H4 (cell line): Measurements from ENCODE around the gene TTYH3. TPM values are rescaled to one million over a fixed set of nuclear protein-coding genes. Genes with fewer than 3 reads are reported as not detected.

Experiments
- DNase-seq: peaks from one replicate; pipeline ENCODE4 v3.0.0-alpha.2; 2015; ENCODE audit warnings: low spot score
- total RNA-seq: library from RNA; depleted of rRNA; stranded (reverse); fragments of >200 nt; shearing (Covaris generic); gene quantifications from 2 replicates; pipeline ENCODE4 v1.2.3, GENCODE V29; 2014

The TTYH3 gene
- total RNA-seq, 1 experiment from 2014 or later, result 25.3 TPM

DNA sequence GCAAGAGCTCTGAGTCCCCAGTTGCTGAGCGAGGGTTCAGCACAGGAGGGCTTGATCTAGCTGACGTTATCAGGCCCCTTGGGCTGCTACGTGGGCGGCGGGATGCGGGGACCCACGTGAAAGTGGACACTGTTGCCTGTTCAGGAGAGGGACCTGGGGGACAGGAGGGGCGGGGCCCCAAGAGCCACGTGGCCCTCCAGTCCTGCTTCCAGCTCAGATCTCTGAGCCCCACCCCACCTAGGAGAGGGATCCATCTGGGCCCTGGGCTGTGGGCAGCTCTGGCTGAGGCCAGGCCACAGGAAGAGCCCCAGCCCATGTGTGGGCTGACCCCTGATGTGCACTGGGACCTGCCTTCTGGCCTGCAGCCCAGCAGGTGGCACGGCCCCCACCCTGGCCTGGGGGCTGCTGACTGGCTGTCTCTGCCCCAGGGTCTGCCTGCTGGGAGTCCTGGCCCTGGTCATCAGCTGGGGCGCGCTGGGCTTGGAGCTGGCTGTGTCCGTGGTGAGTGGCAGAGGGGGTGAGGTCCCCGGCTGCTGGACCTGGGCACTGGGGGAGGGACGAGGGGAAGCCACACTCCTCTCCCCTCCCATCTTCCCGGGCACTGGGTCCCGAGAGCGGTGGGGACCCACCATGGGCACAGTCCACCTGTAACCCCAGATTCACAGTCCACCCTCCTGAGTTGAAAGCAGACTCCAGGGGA, 17.5 kb downstream of the TTYH3 start:
- no peak for DNase-seq

DNA sequence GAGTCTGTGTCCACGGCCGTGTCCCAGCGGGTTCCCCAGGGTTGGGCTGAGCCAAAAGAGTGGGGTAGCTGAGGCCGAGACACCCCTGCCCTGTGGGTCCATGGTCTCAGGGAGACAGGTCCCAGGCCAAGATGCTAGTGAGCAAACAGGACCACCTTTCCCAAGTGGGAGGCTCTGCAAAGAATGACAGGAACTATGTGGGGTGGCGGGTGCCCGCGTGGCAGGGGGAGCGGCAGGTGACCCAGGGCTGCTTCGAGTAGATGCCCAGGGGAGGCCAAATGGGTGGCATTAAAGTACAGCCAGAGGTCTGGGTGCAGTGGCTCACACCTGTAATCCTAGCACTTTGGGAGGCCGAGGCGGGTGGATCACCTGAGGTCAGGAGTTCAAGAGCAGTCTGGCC, 18.2 kb downstream of the TTYH3 start:
- DNase-seq, result no peak

DNA sequence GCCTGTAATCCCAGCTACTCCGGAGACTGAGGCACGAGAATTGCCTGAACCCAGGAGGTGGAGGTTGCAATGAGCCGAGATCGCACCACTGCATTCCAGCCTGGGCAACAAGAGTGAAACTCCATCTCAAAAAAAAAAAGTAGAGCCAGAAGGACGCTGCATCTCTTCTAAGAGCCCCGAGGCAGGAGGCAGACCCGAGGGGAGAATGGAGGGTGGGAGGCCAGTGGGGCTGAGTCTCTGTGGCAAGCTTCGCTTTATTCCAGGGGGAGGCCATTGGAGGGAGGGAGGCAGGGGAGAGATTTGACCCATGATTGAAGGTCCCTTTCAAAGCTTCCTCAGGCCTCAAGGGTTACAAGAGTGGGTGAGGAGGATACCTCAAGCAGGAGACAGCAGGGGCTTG, 18.7 kb downstream of the TTYH3 start:
- no peak for DNase-seq

DNA sequence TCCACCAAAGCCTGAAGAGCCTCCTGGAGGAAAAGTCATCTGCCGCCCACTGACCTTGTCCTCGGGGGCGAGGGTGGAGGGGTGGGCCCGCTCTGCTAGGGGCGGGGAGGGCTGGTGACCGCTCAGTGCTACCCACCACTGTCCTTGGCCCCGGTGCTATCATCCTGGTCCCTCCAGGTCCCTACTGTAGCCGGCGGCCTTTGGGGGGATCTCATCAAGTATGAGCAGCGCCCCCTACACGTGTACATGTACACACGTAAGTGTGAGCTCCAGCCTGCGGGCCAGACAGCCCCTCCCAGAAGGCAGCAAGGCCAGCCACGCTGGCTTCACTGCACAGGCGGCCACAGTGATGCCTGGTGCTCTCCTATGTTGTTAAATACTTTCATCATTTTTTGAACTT, 19.6 kb downstream of the TTYH3 start:
- no peak for DNase-seq

DNA sequence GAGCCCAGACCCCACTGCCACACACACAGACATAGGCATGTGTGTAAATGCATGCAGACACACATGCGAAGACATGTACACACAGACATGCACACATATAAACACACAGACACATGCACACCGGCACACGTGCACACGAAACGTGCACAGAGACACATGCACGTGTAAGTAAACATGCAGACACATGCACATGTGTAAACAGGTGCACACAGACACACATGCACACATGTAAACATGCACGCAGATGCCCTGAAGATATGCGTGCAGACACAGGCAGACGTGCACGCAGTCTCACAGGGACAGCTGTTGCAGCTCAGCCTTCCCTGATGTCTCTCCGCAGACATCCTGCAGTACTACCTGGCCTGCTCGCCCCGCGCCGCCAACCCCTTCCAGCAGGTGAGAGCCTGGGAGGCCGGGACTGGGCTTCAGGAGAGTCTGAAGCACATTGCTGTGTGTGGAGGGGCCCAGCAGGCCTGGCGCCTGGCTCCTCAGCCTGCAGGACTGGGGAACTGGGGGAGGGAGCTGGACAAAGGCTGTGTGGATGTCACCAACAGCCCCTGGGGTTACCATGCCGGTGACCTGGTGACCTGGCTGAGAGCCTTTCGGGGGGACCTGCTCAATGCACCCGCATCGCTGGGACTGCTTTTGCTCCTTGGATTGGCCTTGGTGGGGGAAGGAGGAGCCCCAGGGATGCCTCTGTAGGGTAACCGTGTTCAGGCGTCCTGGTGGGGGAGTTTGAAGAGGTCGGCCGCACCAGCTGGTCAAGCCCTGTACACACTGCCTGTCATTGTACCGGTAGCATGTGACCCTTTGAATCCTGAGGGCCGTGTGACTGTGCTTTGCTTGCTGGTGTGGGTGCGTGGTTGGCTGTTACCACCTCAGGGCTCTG, 20.3 kb downstream of the TTYH3 start:
- DNase-seq, result no peak

DNA sequence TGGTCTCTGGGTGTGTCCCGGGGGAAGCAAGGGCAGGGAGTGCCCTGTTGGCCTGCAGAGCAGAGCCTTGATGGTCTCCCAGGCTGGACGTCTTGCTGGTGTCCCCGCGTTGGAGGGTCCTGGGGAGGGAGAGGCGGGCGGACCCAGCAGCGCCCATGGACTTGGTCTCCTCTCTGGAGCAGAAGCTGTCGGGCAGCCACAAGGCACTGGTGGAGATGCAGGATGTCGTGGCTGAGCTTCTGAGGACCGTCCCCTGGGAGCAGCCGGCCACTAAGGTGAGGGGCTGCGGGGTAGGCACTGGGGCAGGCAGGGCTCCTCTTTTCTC, 20.9 kb downstream of the TTYH3 start:
- no peak for DNase-seq

DNA sequence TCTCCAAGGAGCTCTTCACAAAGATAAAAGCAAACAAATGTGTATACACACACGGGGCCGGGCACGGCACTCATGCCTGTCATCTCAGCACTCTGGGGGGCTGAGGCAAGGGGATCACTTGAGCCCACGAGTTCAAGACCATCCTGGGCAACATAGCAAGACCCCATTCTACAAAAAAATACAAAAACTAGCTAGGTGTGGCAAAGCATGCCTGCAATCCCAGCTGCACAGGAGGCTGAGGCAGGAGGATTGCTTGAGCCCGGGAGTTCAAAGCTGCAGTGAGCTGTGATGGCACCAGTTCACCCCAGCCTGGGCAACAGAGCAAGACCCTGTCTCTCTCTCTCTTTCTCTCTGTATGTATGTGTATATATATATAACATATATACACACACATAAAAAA, 22.3 kb downstream of the TTYH3 start:
- DNase-seq, result no peak

DNA sequence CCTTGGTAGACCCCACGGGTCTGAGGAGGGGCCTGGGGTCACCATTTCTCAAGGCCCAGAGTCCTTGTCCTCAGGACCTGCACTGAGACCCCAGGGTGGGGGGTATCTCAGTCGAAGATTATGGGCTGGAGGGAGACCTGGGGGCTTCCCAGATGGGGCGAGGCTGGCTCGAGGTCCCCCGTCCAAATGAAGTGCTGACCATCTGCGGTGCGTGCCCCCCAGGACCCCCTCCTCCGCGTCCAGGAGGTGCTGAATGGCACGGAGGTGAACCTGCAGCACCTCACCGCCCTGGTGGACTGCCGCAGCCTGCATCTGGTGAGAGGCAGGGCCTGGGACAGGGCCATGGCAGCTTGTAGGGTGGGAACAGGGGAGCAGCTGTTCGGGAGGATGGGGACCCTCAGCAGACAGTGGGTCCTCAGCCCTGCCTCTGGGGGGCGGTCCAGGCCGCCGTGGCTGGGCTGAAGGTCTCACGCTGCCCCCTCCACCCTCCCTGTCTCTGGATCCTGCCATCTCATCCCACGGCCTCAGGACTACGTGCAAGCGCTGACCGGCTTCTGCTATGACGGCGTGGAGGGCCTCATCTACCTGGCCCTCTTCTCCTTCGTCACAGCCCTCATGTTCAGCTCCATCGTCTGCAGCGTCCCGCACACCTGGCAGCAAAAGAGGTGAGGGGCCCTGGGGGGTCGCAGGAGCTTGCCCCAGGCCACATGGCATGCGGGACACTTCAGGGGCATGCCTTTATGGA, 24.3 kb downstream of the TTYH3 start:
- no peak for DNase-seq

DNA sequence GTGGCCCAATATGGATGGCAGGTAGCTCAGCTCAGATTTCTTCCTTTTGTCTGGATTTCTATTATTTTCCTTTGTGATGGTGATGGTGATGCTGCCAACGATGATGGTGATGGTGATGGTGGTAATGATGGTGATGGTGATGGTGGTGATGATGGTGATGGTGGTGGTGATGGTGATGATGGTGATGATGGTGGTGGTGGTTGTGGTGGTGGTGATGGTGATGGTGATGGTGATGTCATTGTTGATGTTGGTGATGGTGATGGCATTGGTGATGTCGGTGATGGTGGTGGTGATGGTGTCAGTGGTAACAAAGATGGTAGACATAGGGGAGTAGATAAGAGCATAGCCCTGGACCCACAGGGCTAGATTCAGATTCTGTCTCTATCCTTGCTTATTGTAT, 25.4 kb downstream of the TTYH3 start:
- no peak for DNase-seq

DNA sequence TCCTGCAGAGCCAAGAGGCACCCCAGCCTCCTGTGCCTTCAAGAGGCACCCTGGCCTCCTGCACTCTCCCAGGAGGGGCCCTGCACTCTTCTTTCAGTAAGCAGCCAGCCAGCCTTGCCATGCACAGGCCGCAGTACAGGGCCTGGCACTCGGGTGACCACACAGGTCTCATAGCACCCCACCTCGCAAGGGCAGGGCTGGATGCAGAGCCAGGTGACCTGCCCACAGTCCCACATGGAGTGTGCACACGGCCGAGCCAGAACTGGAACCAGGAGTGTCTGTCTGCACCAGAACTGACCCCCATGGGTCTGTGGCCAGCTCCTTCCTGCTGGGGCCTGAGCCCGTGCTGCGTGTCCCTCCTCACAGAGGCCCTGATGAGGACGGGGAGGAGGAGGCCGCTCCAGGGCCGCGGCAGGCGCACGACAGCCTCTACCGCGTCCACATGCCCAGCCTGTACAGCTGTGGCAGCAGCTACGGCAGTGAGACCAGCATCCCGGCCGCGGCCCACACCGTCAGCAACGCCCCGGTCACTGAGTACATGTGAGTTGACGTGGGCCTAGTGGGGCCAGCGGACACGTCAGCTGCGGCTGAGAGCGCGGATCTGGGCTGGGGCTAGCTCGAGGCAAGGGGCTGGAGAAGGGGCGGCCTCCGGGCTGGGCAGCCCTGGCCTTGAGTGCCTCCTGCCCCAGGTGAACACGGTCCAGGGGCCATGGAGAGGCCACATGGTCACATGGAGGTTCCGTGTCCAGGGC, 26.3 kb downstream of the TTYH3 start:
- no peak for DNase-seq

DNA sequence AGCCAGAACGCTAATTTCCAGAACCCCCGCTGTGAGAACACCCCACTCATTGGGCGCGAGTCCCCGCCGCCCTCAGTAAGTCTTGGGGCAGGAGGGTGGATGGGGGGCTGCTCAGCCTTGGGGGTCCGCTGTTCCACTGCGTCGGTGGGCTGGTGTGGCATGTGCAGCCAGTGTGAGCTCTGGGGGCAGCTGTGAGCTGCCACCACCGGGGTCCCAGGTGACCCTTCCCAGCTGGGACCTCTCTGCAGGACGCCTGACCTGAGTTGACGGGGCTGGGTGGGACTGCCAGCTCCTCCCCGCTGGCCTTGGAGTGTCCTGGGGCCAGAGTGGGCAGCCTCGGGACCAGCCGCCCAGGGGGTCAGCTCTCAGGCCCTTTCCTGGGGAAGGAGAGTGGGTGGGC, 27.2 kb downstream of the TTYH3 start:
- no peak for DNase-seq

DNA sequence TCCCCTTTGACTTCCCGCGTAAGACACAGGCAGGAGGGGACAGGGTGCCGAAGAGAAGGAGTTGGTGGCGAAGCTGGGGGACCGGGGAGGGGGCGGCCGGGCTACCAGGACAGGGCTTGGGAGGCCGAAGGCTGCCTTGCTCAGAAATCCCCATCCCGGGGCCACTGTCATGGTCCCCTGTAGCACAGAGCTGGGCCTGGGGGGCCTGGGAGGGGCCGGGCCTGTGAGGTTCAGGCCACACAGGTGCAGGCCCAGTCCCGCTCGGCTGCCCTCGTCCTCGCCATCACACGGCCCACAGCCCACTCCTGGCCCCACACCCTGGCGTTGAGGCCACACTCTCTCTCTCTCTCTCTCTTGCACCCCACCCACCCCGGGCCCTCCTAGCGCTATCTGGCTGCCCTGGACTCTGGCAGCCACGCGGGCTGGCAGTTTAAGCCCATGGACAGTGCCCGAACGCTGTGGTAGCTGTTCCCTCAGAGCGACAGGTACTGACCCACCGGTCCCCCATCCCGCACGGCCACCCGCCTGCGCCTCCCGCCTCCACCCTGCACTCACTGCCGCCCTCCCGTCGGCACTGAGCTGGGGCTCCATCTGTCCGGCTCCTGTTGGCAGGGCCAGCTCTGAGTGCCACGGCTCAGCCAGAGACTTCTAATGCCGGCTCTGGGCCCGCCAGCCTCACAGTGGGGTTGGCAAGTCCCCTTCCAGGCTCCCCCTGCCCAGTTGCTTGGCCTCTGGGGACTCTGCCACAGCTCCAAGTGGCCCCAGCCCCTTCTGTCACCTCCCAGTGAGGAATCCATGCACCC, 28.0 kb downstream of the TTYH3 start:
- no peak for DNase-seq

DNA sequence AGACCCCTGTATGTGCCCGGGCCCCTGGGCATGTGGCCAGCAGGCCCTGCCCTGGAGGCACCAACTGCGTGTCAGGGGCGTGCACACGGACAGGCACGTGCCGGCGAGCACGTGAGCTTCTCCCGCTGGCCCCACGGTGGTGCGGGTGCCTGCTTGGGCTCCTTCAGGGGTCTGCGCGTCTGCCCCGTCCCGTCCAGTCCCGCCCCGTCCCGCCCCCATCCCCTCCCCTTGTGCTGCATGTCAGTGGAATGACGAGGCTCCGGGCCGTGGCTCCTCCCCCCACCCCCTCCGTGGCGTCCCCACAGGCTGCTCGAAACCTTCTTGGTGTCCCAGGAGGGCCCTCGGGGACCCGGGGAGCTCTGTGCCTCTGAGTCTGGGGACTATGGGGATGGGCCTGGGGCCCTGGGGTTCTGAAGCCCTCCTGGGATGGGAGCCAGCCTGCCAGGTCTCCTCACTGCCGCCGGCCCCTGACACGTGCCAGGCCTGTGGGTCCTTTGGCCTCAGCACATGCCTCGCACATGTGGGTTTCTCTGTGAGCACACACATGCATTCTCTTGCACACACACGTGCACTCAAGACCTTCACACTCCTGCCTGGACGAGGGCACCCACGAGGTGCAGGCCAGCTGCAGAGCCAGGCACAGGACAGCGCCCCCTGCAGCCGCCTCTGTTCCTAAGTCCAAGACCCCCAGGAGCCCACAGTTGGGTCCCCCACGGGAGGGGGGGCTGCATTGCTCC, 28.7 kb downstream of the TTYH3 start:
- no peak for DNase-seq

DNA sequence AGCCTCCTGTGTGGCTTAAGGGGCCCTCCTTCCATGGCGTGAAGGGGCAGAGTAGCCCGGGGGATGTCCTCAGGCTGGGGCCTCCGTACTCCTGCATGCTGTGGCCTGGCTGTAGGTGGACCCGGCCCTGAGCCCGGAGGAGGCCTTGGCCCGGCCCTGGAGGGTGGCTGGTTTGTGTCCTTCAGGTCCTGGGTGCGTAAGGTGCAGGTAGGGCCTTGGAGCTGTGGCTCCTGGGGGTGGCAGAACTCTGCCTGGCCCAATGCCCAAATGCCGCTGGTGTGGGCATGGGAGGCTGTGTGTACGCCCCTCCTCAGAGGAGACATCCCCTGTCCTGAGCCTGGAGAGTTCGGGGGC, 29.3 kb downstream of the TTYH3 start:
- DNase-seq, result no peak

DNA sequence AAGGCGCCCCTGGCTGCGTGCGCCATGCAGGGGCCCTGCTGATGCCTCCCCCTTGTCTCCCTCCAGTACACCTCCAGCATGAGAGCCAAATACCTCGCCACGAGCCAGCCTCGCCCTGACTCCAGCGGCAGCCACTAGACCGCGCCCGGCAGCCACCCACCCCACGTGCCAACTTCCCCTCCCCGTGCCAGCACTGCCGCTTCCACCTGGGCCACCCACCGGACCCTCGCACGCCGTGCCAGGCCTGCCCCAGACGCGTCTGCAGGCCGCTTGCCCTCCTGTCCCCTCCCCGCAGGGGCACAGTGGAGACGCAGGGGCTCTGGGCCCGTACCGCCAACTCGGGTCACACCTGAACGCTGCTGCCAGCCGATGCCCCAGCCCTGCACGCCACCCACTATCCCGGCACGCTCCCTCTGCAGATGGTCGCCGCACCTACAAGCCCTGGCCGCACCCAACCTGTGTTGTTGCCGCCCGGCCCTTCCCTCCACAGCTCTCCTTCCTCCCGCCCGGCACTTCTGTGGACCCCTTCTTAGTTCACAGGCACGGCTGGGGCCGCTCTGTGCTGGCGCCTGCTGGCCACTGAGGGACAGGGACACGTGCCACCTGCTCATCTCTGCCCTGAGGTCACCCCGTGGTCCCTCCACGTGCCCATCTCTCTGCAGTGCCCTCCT, 30.0 kb downstream of the TTYH3 start:
- no peak for DNase-seq

DNA sequence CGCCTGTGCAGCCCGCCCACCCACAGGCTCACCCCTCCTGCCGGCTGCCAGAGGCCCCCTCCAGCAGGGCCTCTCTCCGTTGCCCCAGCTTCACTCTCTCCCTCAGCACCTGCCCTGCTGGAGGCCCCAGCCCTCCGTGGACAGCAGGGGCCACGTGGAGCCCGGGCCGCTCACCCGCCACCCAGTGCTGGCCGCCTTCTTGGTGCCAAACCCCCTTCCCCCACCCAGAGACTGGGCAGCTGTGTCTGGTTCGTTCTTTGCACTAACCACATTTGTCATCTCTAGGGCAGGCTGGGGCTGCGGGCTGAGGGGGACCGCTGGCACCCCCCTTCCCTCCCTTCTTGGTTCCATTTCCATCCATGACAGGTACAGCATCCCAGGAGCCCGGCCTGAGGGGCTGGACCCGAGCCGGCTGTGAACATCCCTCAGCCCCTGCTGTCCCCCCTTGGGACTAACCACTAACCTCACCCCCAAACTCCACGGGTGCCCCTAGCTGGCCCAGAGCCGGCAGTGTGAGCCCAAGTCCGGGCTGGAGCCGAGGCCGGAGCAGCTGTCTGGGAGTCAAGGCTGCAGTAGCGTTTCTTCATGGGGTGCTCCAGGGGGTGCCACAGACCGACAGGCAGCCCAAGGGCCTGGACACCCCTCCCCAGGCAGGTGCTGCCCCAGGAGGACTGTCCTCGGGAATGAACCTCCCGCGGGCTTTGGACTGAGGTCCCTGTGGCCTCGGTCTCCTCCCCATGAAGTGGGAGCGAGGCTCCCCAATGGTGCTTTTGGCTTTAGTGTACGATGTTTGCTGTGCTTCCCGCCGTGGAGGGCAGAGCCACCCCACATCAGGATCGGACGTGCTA, 30.7 kb downstream of the TTYH3 start:
- no peak for DNase-seq

DNA sequence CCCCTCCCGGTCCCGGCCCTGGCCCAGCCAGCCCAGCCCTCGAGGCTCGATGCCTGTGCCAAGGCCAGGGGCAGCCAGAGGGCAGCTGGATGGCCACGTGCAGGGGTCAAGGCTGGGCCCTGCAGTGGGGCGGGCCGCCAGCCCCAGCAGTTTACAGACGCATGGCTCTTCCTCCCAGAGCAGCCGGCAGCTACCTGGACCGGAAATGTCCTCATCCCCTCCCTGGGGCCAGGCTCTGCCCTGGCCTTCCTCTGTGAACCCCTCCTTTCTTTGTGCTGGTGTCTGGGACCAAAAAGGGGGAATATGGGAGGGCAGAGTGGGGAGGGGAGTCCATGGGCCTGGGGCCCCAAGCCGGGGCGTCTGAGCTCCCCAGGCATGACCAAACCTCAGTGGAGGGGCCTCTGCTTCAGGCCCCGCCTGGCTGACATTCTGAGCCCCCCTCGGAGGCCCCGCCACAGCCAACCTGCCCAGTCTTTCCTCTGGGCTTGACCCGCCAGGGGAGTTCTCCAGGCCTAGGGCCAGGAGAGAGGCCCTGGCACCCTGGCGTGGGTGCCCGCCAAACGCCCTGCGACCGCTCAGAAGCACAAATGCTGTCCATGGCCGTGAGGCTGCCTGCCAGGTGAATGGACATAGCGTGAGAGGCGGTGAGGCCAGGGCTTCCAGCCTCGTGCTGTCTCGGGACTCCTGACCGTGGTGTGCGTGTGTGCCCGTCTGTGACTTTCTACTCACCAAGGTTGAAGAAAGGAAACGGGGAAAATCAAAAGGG, 31.5 kb downstream of the TTYH3 start:
- DNase-seq, result no peak

DNA sequence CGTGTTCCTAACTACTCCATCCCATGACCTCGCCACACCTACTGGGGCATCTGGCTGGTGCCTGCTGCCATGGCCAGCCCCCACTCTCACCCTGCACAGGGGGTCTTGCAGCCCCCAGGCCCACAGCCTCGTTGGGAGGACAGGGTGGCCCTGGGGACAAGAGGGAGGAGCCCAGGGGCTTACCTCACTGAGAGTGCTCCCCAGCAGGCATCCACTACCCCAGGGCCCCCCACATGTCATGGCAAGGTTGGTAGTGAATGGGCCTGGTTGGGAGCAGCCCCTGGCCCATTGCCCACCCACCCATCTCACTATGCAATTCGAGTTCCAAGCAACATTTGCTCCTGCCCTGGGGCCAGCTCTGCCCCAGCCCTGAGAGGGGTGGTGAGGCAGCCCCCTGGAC, 32.2 kb downstream of the TTYH3 start:
- no peak for DNase-seq
